Measurements from ENCODE around the gene AQP1.

DNA sequence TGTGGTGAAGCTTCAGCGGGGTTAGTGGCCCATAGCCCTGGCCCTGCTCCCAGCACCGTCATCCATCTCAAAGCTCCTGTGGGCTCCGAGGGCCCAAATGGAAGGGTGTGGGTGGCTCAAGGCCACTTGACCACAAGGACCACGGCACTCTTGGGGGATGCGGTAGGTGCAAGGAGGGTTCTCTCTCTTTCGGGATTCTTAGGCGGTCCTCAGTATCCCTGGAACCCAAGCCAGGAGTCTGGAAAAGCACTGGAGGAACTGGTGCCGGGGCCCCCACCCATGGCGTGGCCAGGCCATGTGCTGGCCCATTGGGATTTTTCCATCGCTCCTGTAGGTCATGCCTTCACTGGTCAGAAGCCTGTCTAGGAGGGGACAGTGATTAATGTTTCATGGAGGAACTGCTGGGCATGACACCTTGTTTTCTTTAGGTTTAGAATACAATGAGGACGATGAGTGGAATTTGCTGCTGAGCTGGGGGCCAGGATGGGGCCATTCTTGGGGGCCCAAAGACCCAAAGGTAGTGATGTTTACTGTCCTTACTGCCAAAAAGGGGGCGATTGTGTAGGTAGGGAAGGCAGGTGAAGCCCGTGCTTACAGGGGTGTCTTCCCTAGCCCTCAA lies 16.7 kb downstream of the AQP1 start:
- TF ChIP-seq POLR2A (IDR thresholded peaks at IDR 0.05) (no peak), EP300 (IDR thresholded peaks at IDR 0.05) (no peak)
- TF ChIP-seq, protein P1, sequence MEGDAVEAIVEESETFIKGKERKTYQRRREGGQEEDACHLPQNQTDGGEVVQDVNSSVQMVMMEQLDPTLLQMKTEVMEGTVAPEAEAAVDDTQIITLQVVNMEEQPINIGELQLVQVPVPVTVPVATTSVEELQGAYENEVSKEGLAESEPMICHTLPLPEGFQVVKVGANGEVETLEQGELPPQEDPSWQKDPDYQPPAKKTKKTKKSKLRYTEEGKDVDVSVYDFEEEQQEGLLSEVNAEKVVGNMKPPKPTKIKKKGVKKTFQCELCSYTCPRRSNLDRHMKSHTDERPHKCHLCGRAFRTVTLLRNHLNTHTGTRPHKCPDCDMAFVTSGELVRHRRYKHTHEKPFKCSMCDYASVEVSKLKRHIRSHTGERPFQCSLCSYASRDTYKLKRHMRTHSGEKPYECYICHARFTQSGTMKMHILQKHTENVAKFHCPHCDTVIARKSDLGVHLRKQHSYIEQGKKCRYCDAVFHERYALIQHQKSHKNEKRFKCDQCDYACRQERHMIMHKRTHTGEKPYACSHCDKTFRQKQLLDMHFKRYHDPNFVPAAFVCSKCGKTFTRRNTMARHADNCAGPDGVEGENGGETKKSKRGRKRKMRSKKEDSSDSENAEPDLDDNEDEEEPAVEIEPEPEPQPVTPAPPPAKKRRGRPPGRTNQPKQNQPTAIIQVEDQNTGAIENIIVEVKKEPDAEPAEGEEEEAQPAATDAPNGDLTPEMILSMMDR (IDR thresholded peaks at IDR 0.05) = no peak
